Stimulated activated effector memory CD8-positive, alpha-beta T cell treated with anti-CD3 and anti-CD28 coated beads, Interleukin-12 subunit alpha, Interleukin-12 subunit beta, amount 100 ng/mL, for 72 hours (primary cell): ENCODE measurements around the gene TNRC18.
"Not testable (repeated sequence)": the region's sequence is repeated elsewhere in the genome, so short reads cannot be mapped to it uniquely, and the experiment has no call there.

Source experiments
- ATAC-seq: fragments of 150-1000 bp; cut with Tn5 transposase; 2 replicates; pipeline ENCODE4 v1.10.0; 2021
- DNase-seq, 2 donors: peaks; one replicate each; pipeline ENCODE4 v3.0.0; 2021 to 2022; ENCODE audit warnings: low spot score in 2 of 2
- H3K27ac Mint-ChIP-seq: one replicate; pipeline ENCODE4 v1.8.0; 2022; ENCODE audit warnings: mild to moderate bottlenecking, mixed read lengths
- H3K36me3 Mint-ChIP-seq: one replicate; pipeline ENCODE4 v1.8.0; 2022; ENCODE audit warnings: mild to moderate bottlenecking, mixed read lengths
- H3K4me1 Mint-ChIP-seq: one replicate; pipeline ENCODE4 v1.8.0; 2022; ENCODE audit warnings: mixed read lengths
- H3K4me3 Mint-ChIP-seq: one replicate; pipeline ENCODE4 v1.8.0; 2022; ENCODE audit warnings: mild to moderate bottlenecking, mixed read lengths
- H3K9me3 Mint-ChIP-seq: one replicate; pipeline ENCODE4 v1.8.0; 2022; ENCODE audit warnings: mixed read lengths

TNRC18 gene

DNA sequence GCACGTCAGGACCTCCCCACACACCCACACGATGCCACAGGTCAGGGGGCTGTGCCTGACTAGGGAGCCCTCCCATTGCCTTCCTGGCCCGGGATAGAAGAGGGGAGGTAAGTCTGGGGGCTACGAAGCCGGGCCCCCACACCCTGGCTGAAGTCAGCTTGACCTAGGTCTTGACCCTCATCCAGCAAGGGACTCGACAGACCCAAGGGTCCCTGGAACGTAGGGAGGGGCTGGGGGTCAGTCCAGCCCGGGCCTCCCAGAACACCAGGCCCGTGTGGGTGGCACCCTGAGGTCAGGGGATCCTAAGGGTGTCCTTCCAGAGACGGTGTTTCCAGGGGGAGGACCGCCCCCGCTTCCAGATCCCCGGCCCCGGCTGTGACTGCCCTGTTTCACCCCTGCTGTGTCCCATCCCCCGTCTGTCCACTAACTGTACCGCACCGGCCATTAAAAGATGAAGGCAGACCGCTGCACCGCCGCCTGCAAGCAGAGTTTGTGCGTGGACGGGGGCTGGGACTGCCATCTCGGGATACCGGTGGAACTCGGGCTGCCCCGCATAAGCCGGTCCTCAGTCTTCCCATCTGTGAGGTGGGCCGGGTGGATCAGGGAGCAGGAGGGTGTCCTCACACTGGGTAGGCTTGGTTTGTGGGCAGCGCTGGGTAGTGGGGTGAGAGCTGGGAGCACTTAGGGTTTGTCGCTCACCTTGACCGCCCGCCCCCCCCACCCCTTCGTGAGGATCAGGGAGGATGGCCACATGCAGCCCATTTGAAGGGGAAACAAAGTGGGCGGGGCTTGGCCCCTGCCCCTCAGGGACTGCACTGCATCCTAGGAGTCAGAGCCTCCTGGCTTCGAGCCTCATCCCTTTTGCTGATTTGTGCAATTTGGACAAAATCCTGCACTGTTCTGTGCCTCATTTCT is 119.8 kb downstream of the TNRC18 start:
- Mint-ChIP-seq H3K4me1 (no peaks in the 10 kb centered on the region), H3K27ac (no peak overlapping the region), H3K36me3 (peaks cover 8% of the 10 kb centered on the region), H3K9me3 (no peaks in the 10 kb centered on the region), H3K4me3 (no peak overlapping the region)
- DNase-seq: no peak
- ATAC-seq: no peak

DNA sequence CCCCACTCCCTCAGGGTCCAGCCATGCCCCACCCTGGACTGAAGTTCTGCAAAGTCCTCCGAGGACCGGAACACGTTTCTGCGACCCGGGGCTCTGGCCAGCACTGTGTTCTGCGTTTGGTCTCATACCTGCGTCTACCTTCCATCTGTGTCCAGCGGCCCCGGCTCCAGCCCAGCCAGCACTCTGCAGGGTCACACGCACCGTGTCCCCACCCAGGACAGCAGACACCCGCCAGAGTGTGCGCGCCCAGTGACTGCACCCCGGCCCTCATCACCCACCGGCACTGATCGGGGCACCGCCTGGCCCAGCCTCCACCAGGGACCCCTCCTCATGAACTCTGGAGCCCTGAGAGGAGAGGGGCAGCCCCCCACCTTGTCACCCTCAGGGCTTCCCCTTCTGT is 120.6 kb downstream of the TNRC18 start:
- Mint-ChIP-seq H3K4me1 (peaks cover 5% of the 10 kb centered on the region), H3K4me3 (no peak overlapping the region), H3K27ac (no peak overlapping the region), H3K9me3 (no peaks in the 10 kb centered on the region), H3K36me3 (peaks cover 1% of the 10 kb centered on the region)
- DNase-seq (no peak), ATAC-seq (no peak)

DNA sequence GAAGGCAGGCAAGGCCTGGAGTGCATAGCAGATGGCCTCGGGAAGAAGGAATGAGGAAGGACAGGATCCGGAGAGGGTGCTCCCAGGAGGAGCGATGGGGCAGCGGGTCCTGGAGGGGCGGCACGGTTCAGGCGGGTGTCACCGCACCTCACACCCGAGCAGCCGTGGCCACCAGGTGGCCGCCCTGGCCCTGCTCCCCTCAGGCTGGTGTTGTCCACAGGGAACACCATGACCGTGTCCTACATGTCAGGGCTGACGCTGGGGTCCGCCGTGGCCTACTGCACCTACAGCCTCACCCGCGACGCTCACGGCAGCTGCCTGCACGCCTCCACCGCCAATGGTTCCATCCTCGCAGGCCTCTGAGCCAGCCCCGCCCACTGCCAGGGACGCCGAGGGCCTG is 121.1 kb downstream of the TNRC18 start:
- Mint-ChIP-seq H3K27ac (no peak overlapping the region), H3K4me3 (no peak overlapping the region), H3K9me3 (no peaks in the 10 kb centered on the region), H3K36me3 (no peaks in the 10 kb centered on the region), H3K4me1 (peaks cover 7% of the 10 kb centered on the region)
- no peak for DNase-seq
- ATAC-seq: peak; percentile 27

- Mint-ChIP-seq H3K4me3 (no peak overlapping the region), H3K9me3 (no peaks in the 10 kb centered on the region), H3K4me1 (peaks cover 23% of the 10 kb centered on the region), H3K27ac (no peak overlapping the region), H3K36me3 (peaks cover 7% of the 10 kb centered on the region)
- DNase-seq (no peak), ATAC-seq (no peak)
Observed at GRCh38 chr7:5300366-5300765, 123.3 kb downstream of the TNRC18 start.

DNA sequence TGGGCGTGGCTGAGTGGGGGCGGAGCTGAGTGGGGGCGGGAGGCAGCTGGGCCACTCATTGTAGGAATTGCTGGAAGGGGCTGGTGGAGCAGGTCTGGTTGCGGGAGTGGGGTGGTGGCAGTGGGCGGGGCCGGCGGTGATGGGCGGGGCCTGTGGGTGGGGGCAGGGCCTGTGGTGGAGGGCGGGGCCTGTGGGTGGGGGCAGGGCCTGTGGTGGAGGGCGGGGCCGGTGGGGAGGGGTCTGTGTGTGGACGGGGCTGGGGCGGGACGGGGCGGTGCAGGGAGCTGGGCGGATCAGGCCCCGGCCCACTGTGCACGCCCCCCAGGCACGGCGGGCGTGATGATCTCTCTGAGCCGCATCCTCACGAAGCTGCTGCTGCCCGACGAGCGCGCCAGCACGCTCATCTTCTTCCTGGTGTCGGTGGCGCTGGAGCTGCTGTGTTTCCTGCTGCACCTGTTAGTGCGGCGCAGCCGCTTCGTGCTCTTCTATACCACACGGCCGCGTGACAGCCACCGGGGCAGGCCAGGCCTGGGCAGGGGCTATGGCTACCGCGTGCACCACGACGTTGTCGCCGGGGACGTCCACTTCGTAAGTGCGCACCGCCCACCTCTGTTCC is 126.9 kb downstream of the TNRC18 start:
- H3K9me3 Mint-ChIP-seq: no peaks in the 10 kb centered on the region
- H3K27ac Mint-ChIP-seq: peak overlapping the region; percentile 88
- peaks cover 7% of the 10 kb centered on the region for H3K36me3 Mint-ChIP-seq
- peak; percentile 89 for ATAC-seq
- H3K4me3 Mint-ChIP-seq: peak overlapping the region; percentile 93
- DNase-seq: peak; percentile 49 to 56
- peaks cover 23% of the 10 kb centered on the region for H3K4me1 Mint-ChIP-seq

DNA sequence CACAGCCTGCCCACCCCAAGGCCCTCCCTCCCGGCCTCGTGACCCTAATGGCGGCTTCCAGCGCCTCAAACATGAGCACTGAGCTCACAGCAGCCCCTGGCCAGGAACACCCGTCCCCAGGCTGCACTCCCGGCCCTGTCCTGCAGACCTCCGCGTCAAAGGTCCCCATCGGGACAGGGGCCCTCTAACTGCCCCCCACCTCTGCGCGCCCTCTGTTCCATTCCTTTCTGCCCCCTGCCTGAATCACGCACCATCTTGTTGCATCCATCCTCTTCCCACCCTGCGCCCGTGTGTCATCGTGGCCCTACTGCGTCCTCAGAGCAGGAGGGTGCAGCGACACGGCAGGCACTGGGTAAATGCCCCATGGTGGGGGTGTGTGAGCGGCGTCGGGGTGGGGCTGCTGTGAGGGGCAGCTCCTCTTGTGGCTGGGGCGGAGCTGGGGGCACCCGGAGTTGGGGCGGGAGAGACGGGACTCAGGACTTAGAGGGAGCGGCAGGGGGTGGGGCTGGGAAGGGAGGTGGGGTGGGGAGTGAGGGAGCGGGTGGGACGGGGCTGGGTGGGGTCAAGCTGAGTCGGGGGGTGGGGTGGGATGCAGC is 127.5 kb downstream of the TNRC18 start:
- peak; percentile 23 for ATAC-seq

DNA sequence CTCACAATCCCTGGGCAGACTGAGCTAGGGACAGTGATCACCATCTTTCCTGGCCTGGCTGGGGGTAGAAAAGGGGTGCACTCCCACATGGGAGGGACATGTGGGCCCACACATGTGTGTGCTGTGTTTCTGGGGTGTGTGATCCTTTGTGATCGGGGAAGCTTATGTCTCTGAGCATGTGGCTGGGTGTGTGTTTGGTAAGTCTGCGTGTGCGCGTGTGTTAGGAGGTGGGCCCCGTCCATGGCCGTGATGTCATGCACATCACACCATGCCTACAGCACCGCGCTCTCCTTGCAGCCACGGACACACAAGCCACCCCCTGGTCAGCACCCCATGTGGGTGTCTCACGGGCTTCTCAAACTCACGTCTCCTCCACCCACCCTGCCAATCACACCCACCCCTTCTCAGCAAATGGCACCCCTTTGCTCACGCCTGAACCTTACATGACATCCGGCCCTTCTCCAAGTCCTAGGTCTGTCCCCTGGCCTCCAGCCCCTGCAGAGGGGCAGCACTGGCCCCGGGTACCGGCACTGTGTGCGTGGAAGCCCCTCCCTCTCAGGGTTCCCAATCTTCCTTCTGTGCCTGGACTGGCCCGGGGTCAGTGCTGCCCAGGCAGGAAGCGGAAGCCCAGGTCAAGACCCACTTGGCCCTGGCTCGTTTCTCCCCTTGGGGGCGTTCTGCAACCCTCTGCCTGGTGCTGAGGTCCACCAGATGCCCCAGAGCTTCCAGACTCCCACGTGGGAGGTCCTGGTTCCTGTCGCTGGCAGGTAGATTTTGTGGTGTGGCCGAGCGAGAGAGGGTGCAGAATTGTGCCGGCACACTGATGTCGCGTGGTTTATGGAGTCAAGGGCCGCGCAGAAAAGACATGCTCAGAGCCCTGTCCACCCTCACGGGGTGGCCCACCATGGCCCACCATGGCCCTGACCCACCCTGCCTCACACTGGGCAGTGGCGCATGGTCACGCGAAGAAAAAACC is 128.3 kb downstream of the TNRC18 start:
- DNase-seq (no peak), ATAC-seq (no peak)
- Mint-ChIP-seq H3K27ac (no peak overlapping the region), H3K9me3 (no peaks in the 10 kb centered on the region), H3K4me3 (peak overlapping the region; percentile 93), H3K36me3 (peaks cover 7% of the 10 kb centered on the region), H3K4me1 (peaks cover 23% of the 10 kb centered on the region)

More for the DNA sequence above, 127.5 kb downstream of the TNRC18 start:
- Mint-ChIP-seq H3K27ac (peak overlapping the region; percentile 37), H3K9me3 (no peaks in the 10 kb centered on the region), H3K4me3 (peak overlapping the region; percentile 93), H3K4me1 (peaks cover 23% of the 10 kb centered on the region), H3K36me3 (peaks cover 7% of the 10 kb centered on the region)
- DNase-seq: no peak

DNA sequence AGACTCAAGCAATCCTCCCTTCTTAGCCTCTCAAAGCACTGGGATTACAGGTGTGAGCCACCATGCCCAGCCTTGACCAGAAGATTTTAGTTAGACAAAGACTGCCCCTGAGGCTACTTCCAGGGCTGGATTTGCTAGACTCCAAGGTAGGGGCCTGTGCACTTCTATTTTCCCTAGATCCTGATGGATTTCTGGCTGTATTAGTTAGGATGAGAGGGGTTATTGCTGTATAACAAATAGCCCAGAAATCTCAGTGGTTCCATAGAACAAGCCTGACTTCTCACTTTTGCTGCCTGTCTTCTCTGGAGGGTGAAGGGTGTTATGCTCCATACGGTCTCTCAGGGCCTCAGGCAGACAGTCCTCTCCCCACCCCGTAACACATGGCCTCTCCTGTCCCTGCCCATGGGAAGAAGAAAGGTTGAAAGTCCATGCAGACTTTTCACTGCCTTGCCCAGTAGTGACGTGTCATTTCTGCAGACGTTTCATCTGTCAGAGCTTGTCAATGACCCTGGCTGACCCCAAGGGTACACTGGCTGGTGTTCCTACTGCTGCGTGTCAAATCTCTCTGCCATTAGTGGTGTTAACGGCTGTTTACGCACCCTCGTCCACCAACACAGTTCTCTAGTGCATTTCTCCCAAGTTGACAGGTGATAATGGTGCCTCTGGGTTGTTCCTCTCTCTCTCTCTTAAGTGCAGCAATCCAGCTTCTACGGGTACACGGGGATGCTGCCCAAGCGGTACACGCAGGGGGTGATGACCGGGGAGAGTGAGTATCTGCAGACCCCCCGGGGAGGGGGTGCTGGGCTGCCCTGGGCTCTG is 129.3 kb downstream of the TNRC18 start:
- no peak overlapping the region for H3K27ac Mint-ChIP-seq
- H3K36me3 Mint-ChIP-seq: peaks cover 7% of the 10 kb centered on the region
- DNase-seq: no peak
- no peak for ATAC-seq
- peaks cover 23% of the 10 kb centered on the region for H3K4me1 Mint-ChIP-seq
- no peak overlapping the region for H3K4me3 Mint-ChIP-seq
- no peaks in the 10 kb centered on the region for H3K9me3 Mint-ChIP-seq

- ATAC-seq, H3K36me3 Mint-ChIP-seq, H3K9me3 Mint-ChIP-seq, H3K4me3 Mint-ChIP-seq, H3K4me1 Mint-ChIP-seq, DNase-seq, H3K27ac Mint-ChIP-seq: not testable (repeated sequence)
Observed at GRCh38 chr7:5291711-5292335, 131.8 kb downstream of the TNRC18 start.

- H3K9me3 Mint-ChIP-seq: no peaks in the 10 kb centered on the region
- ATAC-seq (no peak), DNase-seq (no peak)
- no peak overlapping the region for H3K4me3 Mint-ChIP-seq
- no peaks in the 10 kb centered on the region for H3K36me3 Mint-ChIP-seq
- peaks cover 5% of the 10 kb centered on the region for H3K4me1 Mint-ChIP-seq
- no peak overlapping the region for H3K27ac Mint-ChIP-seq
Observed at GRCh38 chr7:5291301-5291700, 132.3 kb downstream of the TNRC18 start.

- H3K36me3 Mint-ChIP-seq: no peaks in the 10 kb centered on the region
- no peaks in the 10 kb centered on the region for H3K9me3 Mint-ChIP-seq
- H3K4me1 Mint-ChIP-seq: no peaks in the 10 kb centered on the region
- no peak for ATAC-seq
- H3K27ac Mint-ChIP-seq: no peak overlapping the region
- DNase-seq: no peak
- no peak overlapping the region for H3K4me3 Mint-ChIP-seq
Observed at GRCh38 chr7:5289355-5289754, 134.3 kb downstream of the TNRC18 start.

- not testable (repeated sequence) for DNase-seq, H3K4me3 Mint-ChIP-seq, H3K4me1 Mint-ChIP-seq, ATAC-seq, H3K27ac Mint-ChIP-seq, H3K36me3 Mint-ChIP-seq, H3K9me3 Mint-ChIP-seq
Observed at GRCh38 chr7:5288560-5288959, 135.1 kb downstream of the TNRC18 start.

- ATAC-seq: no peak
- H3K4me3 Mint-ChIP-seq: no peak overlapping the region
- H3K27ac Mint-ChIP-seq: no peak overlapping the region
- no peaks in the 10 kb centered on the region for H3K36me3 Mint-ChIP-seq
- no peaks in the 10 kb centered on the region for H3K9me3 Mint-ChIP-seq
- no peak for DNase-seq
- no peaks in the 10 kb centered on the region for H3K4me1 Mint-ChIP-seq
Observed at GRCh38 chr7:5287802-5288201, 135.8 kb downstream of the TNRC18 start.

- not testable (repeated sequence) for ATAC-seq, H3K9me3 Mint-ChIP-seq, DNase-seq, H3K36me3 Mint-ChIP-seq, H3K4me3 Mint-ChIP-seq, H3K27ac Mint-ChIP-seq, H3K4me1 Mint-ChIP-seq
Observed at GRCh38 chr7:5287373-5287772, 136.3 kb downstream of the TNRC18 start.
